SK-N-DZ (cell line): ENCODE data around the gene ADPRS.

Source experiments
- DNase-seq: peaks from one replicate; pipeline ENCODE4 v3.0.0-alpha.2; 2015; ENCODE audit warnings: low spot score

The ADPRS gene

DNA sequence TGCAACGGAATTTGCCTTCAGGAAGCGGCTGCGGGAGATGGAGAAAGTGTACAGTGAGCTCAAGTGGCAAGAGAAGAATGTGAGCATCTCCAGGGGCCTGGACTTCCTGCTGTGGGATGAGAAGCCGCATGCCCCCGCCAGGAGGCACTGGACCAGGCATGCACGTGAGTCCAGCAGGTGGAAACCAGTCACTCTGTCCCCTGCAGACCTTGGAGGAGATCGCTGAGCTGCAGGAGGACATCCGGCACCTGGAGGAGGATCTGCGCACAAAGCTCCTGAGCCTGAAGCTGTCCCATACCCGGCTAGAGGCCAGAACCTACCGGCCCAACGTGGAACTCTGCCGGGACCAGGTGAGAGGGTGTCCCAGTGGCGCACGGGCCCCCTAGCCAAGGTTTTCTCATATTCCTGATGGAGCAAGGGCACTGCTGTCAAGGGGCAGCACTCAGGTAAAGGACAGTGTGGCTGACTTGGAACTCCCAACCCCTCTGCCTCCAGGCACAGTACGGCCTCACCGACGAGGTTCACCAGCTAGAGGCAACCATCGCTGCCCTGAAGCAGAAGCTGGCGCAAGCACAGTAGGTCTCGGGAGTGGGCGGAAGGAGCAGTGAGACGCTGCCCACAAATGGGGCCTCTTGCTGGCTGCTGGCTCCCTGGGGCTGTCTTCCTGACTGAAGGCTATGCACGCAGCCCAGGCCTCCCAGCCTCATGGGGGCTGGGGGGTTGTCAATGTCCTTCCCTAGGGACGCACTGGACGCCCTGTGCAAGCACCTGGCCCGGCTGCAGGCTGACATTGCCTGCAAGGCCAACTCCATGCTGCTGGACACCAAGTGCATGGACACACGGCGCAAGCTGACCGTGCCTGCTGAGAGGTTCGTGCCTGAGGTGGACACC is 1.2 kb upstream of the ADPRS start:
- DNase-seq = no peak

DNA sequence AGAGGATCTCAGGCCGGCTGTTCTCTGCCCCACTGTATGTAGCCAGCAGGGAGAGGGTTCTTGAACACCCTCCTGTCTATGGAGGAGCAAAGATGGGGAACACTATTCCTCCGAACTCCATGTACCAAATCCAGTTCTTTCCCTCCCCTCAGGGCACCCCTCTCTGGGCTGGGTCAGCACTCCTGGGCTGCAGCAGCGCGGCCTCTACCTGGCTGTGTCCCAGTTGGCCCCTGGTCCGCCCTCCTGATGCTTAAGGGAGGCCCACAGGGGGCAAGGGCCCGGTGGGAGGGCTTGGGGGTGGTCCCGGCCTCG is 471 bp upstream of the ADPRS start:
- DNase-seq = no peak

DNA sequence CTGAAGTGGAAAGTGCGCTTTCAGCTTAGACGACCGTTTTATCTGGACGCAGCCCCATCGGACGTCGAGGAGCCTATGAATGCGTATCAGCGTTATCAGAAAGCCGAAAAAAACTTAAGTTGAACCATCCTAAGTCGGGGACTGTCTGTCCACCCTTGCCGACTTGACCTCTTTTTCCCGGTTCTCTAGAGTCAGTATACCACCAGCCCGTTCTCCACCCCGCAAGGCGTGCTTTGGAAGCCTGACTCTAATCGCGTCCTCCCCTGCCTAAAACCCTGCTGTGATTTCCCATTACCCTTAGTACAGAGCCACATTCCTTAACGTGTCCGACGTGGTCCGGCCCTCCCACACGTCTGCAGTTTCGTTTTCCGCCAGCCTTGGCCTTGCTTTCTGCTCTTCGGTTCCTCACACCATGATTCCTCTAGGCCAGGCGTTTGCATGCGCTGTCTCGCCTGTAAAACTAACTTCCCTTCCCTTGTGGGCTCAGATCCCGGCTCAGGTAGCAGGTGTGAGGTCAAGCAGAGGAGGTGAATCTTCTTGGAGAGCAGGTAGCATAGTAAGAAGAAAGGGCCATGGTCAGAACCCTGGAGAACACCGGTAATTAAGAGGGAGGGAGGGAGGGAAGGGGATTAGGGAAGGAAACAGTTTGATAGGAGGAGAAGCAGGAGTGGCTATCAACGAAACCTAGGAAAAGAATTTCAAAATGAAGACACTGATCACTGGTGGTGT is 865 bp downstream of the ADPRS start:
- no peak for DNase-seq

DNA sequence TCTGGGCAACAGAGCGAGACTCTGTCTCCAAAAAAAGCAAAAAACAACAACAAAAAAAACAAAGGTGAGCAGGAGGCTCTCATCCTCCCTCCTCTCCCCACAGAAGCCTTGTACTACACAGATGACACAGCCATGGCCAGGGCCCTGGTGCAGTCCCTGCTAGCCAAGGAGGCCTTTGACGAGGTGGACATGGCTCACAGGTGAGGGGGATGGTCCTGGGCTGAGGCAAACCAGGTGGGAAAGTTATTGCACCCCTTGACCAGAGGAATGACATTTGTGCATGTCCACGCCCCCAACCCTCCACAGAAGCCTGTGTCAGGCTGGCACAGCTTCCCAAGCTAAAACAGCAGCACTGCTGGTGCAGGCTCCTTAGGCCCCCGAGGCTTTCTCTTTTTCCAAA is 2.4 kb downstream of the ADPRS start:
- no peak for DNase-seq

DNA sequence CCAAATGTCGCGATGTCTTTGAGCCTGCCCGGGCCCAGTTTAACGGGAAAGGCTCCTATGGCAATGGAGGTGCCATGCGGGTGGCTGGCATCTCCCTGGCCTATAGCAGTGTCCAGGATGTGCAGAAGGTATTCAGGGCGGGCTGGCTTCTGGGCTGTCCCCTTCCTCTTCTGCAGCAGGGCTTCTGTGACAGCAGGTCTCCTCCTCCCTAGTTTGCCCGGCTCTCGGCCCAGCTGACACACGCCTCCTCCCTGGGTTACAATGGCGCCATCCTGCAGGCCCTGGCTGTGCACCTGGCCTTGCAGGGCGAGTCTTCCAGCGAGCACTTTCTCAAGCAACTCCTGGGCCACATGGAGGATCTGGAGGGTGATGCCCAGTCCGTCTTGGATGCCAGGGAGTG is 3.0 kb downstream of the ADPRS start:
- no peak for DNase-seq

DNA sequence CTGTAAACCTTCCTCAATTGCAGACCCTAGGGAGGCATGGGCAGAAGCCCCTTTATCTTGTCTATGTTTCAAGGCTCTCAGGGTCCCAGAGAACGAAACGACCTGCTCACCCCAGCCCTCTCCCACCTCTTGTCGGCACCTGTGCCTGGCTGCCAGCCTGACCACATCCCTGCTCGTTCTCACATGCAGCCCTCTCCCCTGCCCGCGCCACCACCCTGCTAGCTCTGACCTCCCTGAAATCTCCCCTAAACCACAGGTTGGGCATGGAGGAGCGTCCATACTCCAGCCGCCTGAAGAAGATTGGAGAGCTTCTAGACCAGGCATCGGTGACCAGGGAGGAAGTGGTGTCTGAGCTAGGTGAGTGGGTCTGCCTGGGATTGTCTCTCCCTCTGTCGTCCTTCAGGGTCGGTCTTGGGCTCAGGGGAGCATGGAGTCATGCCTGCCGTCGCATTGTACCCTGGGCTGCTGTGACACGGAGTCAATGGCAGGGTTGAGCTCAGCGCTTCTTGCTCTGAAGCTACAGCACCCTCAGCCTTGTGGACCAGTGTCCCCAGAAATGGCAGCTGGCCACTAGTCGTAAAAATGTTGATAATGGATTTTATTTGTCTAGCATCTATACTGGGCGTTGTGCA is 3.6 kb downstream of the ADPRS start:
- DNase-seq = no peak

DNA sequence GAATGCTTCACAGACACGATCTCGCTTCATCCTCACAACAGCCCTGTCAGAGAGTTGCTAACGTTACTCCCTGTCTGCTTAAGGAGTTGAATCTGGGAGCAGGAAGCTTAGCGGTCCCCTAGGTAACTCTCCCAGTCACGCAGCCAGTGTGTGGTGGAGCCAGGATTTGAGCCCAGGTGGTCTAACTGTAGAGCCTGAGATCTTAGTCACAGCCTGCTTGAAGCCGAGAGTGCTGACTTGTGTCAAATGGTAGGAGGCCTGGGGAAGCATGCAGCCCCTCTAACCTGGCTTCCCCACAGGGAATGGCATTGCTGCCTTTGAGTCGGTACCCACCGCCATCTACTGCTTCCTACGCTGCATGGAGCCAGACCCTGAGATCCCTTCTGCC is 4.1 kb downstream of the ADPRS start:
- DNase-seq = no peak

DNA sequence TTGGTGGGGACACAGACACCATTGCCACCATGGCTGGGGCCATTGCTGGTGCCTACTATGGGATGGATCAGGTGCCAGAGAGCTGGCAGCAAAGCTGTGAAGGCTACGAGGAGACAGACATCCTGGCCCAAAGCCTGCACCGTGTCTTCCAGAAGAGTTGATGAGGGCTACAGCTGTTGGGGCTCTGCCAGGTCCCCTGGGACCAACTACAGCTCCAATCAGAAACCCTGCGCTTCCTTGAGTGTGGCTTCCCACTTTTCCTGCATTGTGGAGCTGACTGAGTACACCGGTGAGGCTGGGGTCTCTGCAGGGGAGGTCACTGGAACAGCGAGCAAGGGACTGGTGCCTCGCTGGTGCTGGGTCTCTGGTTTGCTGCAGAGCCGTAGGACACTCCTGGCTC is 4.5 kb downstream of the ADPRS start:
- DNase-seq = no peak

DNA sequence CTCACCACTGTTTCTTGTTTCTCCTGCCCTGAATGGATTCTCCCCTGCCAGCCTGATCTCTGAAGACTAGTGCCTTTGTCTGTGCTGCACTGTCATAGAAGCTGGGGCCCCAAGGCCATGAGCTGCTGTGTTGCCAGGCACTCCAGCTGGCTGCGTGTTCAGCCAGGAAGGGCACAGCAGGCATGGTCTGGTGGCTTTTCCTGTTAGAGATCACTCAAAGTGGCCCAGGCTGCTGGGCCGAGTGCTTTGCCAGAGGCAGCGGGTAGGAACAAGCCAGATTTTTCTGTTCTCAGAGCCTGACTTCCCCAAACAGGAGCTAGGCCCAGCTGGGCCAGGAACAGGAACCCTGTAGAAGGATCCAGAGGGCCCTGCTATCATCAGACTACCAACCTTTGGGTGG is 5.2 kb downstream of the ADPRS start:
- DNase-seq = no peak

DNA sequence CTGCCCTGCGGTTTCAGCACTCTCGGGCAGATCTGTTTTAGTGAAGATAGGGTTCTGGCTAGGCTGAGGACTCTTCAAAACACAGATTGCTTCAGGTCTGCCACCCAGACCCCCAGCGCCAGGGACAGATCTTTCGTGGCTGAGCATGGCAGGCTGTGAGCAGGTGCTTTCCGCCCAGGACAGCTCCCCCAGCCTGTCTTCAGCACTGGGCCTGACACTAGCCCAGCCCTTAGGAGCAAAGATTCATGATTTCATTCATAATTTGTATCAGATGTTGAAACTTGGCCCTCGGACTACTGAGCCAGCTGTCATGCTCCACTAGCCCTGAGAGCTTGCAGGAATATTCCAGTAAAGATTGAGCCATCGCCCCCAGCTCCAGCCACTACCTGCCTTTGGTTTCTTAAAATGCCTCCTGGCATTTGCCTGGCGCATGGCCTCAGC is 5.9 kb downstream of the ADPRS start:
- DNase-seq = no peak

DNA sequence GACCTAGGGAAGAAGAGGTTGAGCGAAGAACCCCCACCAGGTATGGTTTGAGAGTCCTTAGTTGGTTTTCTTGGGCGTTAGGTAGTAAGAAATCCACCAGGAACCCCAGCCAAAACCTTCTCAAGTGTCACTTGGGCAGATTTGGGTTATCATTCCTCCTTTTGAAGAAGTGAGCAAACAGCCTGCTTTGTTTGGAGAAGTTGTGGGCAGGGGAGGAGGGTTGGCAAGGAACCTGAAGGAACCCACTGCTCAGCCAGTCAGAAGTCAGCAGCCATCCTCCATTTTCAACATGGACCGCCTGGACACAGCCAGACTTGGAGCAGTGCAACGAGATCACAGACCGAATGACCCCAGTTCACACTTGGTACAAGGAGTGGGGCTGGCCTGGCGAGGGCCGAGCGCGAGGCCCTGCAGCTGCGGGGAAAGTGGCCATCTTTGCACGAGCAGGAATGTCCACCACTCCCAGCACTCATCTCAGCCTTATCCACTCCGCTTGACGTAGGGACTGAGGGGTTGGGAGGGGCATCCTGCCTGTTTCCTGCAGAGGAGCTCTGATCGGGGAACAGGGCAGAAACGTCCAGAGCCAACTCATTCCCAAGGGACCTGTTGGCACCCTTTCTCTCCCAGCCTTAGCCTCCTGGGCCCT is 7.2 kb downstream of the ADPRS start:
- DNase-seq = no peak

DNA sequence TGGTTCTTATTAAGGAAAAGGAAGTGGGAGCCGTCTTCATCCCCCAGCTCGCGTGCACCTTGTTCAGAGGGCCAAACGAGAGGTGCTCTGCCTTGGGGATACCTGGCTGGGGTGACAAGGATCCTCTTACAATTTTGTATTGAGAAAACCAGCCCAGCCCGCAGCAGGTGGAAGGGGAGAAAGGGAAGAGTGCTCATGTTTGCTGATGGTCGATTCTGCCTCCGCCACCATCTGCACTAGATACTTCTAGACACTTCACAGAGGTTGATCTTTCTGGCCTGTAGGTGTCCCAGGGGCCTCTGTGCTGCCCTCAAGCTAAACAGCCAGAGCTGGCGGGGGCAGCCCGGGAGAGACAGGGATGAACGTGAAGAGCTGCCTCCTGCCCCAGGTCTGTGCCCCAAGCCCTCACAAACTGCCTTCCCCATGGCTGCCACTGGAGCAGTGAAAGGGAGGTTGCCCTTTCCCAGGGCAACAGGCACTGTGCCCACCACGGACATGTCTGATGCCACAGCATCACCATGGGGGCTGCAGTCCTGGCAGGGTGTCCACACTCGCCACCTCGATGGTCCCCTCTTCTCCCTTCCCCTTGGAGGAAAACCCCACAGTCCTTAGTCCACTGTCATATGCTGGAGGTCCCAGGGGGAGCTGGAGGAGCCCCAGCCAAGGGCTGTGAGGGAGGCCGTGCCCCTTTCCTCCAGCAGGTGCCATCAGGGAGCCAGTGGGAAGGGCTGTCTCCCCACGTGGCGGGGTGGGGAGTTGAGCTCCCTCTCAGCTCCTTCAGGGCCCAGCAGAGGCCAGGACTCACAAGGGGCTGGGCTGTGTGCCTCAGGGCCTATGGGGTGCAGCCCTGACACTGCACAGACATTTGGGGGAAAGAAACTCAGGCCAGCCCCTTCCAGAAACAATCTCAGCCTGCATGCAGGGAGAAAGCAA is 8.1 kb downstream of the ADPRS start:
- DNase-seq = peak; percentile 47

DNA sequence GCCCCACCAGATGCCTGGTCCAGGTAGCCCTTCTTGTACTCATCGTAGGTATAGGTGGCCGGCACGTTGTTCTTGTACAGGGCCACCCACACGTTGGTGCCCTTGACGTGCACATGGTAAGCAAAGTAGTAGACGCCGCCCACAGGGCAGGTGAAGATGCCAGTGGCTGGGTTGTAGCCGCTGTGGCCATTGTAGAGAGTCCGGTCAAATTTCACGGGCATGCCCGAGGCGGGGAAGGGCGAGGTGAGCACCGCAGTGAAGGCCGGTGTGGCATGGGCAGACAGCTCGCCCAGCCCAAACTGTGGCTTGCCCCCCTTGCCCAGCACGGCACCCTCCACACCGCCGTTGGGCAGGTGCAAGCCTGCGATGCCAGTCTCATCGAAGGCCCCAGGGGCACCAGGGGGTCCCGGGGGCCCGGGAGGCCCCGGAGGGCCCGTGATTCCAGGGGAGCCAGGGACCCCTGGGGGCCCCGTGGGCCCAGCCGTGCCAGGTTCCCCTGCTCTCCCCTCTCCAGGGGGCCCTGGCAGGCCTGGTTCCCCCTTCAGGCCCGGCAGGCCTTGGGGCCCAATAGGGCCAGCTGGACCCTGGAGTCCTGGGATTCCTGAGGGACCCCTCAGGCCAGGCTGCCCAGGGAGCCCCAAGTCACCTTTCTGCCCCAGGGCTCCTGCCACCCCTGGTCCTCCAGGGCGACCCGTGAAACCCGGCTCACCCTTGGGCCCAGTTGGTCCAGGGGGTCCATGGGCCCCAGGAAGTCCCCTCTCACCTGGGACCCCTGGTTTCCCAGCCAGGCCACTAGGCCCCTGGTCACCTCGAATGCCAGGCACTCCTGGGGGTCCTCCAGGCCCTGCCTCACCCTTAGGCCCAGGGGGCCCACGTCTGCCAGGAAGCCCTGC is 9.2 kb downstream of the ADPRS start:
- DNase-seq = no peak

DNA sequence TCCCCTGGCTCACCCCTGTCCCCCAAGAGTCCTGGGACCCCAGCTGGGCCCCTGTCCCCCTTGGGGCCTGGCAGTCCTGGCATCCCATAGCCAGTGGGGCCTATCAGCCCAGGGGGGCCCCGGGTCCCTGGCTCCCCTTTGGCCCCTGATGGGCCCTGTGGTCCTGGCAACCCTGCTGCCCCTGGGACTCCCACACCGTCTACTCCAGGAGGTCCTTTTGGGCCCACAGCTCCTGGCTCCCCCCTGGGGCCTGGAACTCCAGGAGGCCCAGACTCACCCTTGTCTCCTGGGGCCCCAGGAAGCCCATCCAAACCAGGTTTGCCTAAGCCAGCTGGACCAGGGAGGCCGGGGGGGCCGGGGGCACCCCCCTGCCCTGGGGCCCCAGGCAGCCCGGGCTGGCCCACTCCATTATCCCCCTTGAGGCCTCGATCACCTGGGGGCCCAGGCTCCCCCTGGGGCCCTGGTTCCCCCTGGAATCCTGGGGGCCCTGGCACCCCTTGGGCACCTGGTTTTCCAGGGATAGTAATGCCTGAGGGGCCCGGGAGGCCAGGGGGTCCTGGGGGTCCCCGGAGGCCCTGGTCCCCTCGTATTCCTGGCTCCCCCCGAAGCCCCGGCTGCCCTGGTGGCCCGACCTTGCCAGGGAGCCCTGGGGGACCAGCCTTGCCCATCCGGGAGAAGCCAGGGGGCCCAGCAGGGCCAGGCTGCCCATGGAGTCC is 10.1 kb downstream of the ADPRS start:
- no peak for DNase-seq

DNA sequence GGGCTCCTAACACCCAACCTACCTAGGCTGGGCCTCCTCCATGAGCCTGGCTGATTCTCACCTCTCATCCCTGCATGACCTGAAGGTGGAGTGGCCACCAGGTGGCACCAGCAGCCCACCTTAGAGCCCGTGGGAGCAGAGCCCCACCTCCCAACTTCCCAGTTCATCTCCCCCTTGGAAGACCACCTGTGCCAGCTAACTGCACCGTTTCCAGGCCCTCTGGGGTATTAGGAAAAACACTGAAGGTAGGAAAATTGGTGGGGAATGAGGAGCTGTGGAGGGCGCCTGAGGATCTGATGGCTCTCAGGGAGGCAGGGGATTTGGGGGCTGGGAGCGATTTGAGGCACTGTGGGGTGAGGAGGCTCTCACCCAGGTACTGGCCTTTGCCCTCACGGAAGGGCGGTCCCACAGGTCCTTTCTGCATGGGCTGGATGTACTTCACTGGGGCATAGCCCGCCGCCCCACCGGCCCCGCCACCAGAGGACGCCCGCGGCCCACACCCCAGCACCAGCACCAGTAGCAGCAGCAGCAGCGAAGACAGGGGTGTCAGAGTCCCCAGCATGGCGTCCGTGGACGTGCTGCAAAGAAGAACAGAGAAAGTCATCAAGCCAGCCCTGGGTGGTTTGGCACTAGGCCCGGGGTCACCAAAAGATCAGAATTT is 11.1 kb downstream of the ADPRS start:
- DNase-seq = peak; percentile 77

DNA sequence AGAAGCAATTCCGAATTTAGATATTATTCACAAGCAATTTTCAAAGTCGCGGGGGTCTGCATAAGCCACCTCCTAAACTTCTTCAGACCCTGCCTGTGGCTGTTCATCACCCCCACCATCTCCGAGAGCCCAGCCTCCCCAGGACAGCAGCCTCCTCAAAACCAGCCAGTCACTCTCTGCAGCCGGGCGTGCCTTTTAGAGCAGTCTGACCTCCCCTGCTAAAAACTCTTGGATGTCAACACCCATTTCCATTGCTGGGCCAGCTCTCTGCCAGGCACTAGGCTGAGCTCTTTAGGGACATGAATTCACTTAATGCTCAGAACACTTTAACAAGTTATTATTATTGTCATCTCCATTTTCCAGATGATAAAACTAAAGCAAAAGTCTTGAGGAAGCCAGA is 11.7 kb downstream of the ADPRS start:
- no peak for DNase-seq

DNA sequence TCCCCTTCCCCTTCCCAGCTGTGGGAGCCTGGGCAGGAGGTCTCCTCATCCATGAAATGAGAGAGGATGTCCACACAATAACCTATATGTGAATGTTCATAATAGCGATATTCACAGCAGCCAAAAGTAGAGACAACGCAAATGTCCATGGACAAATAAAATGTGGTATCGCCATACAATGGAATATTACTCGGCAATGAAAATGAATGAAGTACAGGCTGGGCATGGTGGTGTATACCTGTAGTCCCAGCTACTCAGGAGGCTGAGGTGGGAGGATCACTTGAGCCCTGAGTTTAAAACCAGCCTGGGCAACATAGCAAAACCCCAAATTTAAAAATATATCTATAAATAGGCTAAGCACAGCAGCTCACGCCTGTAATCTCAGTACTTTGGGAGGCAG is 12.9 kb downstream of the ADPRS start:
- DNase-seq = no peak

DNA sequence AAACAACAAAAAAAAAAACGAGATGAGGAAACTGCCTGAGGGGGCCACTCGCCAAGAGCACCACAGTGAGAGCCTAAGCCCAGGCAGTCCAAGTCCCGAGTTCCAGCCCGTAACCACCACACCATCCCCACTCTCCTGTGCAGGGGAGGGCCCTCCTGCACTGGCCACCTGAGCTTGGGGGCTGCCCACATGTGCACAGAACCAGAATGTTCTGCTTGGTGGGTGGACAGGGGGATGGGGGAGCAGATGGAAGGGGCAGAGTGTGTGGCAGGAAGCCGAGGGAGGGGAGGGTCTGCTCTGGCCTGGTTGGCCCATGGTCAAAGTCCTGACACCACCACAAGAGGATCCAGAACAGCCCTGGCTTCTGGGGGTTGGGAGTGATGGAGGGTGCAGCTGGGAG is 17.6 kb downstream of the ADPRS start:
- DNase-seq = no peak

DNA sequence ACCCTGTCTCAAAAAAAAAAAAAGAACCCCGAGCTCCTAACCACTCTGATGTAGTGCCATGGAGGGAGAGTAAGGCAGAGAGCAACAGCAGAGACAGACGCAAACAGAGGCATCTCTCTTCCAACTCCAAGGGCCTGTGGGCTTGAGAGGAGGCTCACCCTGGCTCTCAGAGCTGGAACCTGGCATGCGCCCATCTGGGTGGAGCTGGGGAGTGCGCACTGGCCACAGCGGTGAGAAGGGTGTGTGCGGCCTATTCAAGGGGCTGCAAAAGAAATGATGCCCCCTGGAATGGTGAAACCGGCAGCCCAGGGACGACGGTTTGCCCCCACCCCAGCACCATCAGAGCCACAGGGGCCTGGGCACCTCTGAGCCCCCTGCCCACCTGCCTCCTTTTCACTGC is 18.7 kb downstream of the ADPRS start:
- no peak for DNase-seq
